Breast epithelium (tissue), 3 donors: ENCODE data around the gene SCYGR1.

Experiments
- CTCF ChIP-seq, 3 donors: fragments of 450-650 bp; IDR thresholded peaks; one replicate each; pipeline ENCODE4 v1.5.1; 2016 to 2017; ENCODE audit warnings: antibody characterized with exemption in 3 of 3, mild to moderate bottlenecking in 3 of 3, moderate library complexity in 3 of 3
- POLR2A ChIP-seq: fragments of 450-650 bp; IDR thresholded peaks from one replicate; pipeline ENCODE4 v1.6.1; 2016; ENCODE audit warnings: antibody characterized with exemption, mild to moderate bottlenecking, moderate library complexity

DNA sequence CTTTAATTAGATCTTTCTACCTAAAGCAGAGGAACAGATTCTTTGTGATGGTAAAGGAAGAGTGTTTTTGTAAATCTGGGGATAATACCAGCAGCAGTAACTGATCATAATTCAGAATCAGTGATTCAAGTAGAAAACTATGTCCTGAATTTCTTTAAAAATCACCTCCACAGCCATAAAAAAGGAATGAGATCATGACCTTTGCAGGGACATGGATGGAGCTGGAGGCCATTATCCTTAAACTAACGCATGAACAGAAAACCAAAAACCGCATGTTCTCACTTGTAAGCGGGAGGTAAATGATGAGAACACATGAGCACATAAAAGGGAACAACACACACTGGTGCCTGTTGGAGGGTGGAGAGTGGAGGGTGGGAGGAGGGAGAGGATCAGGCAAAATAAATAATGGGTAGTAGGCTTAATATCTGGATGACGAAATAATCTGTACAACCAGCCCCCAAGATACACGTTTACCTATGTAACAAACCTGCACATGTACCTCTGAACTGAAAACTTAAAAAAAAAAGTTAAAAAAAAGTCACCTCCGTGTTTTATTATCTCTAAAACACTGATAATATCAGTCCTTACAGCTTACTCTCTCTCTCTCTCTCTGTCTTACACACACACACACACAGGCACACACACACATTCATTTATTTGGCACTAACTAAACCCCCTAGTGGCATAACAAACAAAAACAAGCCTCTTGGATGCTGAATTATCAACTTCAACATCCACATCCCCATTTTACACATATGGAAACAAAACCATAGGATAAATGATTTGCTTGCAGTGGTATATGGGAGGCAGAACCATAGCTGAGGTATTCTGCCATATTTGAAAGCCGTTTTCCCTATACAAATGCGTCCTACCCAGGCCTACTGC is 10.0 kb downstream of the SCYGR1 start:
- TF ChIP-seq CTCF (IDR thresholded peaks at IDR 0.05) = no peak
- no peak for TF ChIP-seq POLR2A
